Neural progenitor cell (in vitro differentiated cells): Measurements from ENCODE around the gene MVK. TPM values are rescaled to one million over a fixed set of nuclear protein-coding genes. Genes with fewer than 3 reads are reported as not detected.

ENCODE experiments used
- DNase-seq: peaks from one replicate; pipeline ENCODE4 v3.0.0-alpha.2; 2016; ENCODE audit warnings: low spot score
- H2AFZ ChIP-seq: fragments of 200-600 bp; sonication (generic); replicated peaks from 2 replicates; pipeline ENCODE4 v1.6.1; 2016; ENCODE audit warnings: antibody characterized with exemption
- H3F3A ChIP-seq: fragments of 200-600 bp; sonication (generic); 2 replicates; pipeline ENCODE4 v1.6.1; 2016; ENCODE audit warnings: antibody characterized with exemption, low read depth
- H3K27ac ChIP-seq: fragments of 200-600 bp; sonication (generic); 2 replicates; pipeline ENCODE4 v1.5.1; 2016; ENCODE audit warnings: mild to moderate bottlenecking
- H3K27me3 ChIP-seq: fragments of 200-600 bp; sonication (generic); 2 replicates; pipeline ENCODE4 v1.6.1; 2016; ENCODE audit warnings: mild to moderate bottlenecking, moderate library complexity
- H3K36me3 ChIP-seq: fragments of 200-600 bp; sonication (generic); 2 replicates; pipeline ENCODE4 v1.5.1; 2016
- H3K4me1 ChIP-seq: fragments of 200-600 bp; sonication (generic); 2 replicates; pipeline ENCODE4 v1.6.1; 2016; ENCODE audit warnings: mixed run types
- H3K4me2 ChIP-seq: fragments of 200-600 bp; sonication (generic); 2 replicates; pipeline ENCODE4 v1.6.1; 2016
- H3K4me3 ChIP-seq: fragments of 200-600 bp; sonication (generic); 2 replicates; pipeline ENCODE4 v1.5.1; 2016
- H3K79me2 ChIP-seq: fragments of 200-600 bp; sonication (generic); 2 replicates; pipeline ENCODE4 v1.6.1; 2016; ENCODE audit warnings: low read depth
- H3K9ac ChIP-seq: fragments of 200-600 bp; sonication (generic); 2 replicates; pipeline ENCODE4 v1.6.1; 2016
- H3K9me3 ChIP-seq: fragments of 200-600 bp; sonication (generic); 2 replicates; pipeline ENCODE4 v1.5.1; 2016; ENCODE audit warnings: low read depth
- H4K20me1 ChIP-seq: fragments of 200-600 bp; sonication (generic); 2 replicates; pipeline ENCODE4 v1.6.1; 2016; ENCODE audit warnings: low read depth
- H3K27ac Mint-ChIP-seq: 3 replicates; pipeline ENCODE4 v1.8.0; 2021; ENCODE audit warnings: mixed read lengths
- H3K27me3 Mint-ChIP-seq: 2 replicates; pipeline ENCODE4 v1.8.0; 2022; ENCODE audit warnings: low read depth, mild to moderate bottlenecking, inconsistent platforms, moderate library complexity, mixed read lengths; ENCODE audit not compliant: insufficient read depth
- H3K36me3 Mint-ChIP-seq: 3 replicates; pipeline ENCODE4 v1.8.0; 2021; ENCODE audit warnings: mixed read lengths
- H3K4me1 Mint-ChIP-seq: 3 replicates; pipeline ENCODE4 v1.8.0; 2021; ENCODE audit warnings: mixed read lengths
- H3K4me3 Mint-ChIP-seq: 3 replicates; pipeline ENCODE4 v1.8.0; 2021; ENCODE audit warnings: mild to moderate bottlenecking, moderate library complexity, mixed read lengths
- H3K9me3 Mint-ChIP-seq: 3 replicates; pipeline ENCODE4 v1.8.0; 2020; ENCODE audit warnings: mixed read lengths
- CTCF ChIP-seq: fragments of 200-600 bp; sonication (generic); IDR thresholded peaks from 2 replicates; pipeline ENCODE4 v1.5.1; 2017; ENCODE audit warnings: antibody characterized with exemption, mild to moderate bottlenecking
- EZH2 ChIP-seq: fragments of 200-600 bp; sonication (generic); IDR thresholded peaks from 2 replicates; pipeline ENCODE4 v1.6.1; 2017; ENCODE audit warnings: antibody characterized with exemption, mild to moderate bottlenecking, moderate library complexity
- EZH2phosphoT487 ChIP-seq: fragments of 200-600 bp; sonication (generic); IDR thresholded peaks from 2 replicates; pipeline ENCODE4 v1.6.1; 2017; ENCODE audit warnings: antibody characterized with exemption
- total RNA-seq: library from RNA; depleted of rRNA; stranded (reverse); fragments of >200 nt; gene quantifications from 2 replicates; pipeline ENCODE4 v1.2.3, GENCODE V29; 2015; ENCODE audit warnings: low replicate concordance

MVK gene
- total RNA-seq = 8.3 and 20.1 TPM in 2 replicates

DNA sequence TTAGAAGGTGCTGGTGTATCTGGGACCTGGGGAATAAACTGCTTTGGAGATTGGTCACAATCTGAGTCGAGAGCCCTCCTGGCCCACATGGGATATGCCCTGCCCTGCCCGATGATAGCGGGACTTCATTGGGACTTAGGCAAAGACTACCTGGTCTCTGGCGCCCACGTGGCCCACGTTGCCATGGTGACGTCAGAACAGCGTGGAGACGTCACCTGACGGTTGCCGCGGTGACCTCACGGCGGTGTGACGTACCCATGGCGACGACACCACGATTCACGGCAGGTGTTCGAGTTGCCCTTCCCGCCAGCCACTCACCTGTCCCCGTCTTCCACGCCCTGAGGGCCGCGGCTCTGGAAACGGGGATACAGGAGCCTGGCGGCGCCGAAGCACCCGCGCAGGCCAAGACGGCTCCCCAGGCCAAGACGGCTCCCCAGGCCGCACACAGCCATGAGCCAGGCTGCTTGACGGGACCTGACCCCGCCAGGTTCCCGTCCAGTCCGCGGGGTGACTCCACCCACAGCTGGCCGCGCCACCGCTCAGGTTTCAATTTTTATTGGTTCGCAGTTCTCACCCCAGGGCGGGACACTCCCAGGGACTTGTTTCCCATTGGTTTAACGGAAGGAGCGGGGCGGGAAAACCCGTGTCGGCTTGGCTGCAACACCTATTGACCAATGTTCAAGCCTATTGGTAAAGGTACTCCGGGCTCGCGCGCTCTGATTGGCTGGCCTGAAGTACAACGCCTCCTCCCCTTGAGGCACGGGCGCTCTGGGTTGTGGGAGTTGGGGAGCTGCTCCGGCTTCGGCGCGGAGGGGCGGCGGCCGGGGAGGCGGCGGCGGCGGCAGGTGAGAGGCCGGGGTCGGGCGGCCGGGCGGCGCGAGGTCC is at the start of gene MVK, which contains the start of gene MMAB:
Gene MVK (plus strand): TSS at position 766 of the 885 bp plus-strand sequence. CDS start 1,029 bp downstream, outside the sequence.
Gene MMAB (minus strand): TSS at position 476 of the 885 bp plus-strand sequence. CDS start 24 bp downstream, at position 452.
- peaks cover 17% of the 10 kb centered on the region for H3K36me3 Mint-ChIP-seq
- Histone ChIP-seq H3F3A (no peaks in the 10 kb centered on the region), H3K79me2 (peaks cover 25% of the 10 kb centered on the region), H3K4me3 (peak within 1 kb of the TSS; percentile 77), H3K9me3 (no peaks in the 10 kb centered on the region), H3K36me3 (no peaks in the 10 kb centered on the region), H3K4me2 (peak within 1 kb of the TSS; percentile 92), H4K20me1 (peaks cover 5% of the 10 kb centered on the region), H3K9ac (peak within 1 kb of the TSS; percentile 52), H2AFZ (peak within 1 kb of the TSS; percentile 89), H3K4me1 (peaks cover 15% of the 10 kb centered on the region), H3K27me3 (no peaks in the 10 kb centered on the region), H3K27ac (peak within 1 kb of the TSS; percentile 86)
- H3K27ac Mint-ChIP-seq = peak within 1 kb of the TSS; percentile 37
- peaks cover 28% of the 10 kb centered on the region for H3K4me1 Mint-ChIP-seq
- H3K27me3 Mint-ChIP-seq = peaks cover 4% of the 10 kb centered on the region
- TF ChIP-seq EZH2 = no peak
- no peak for TF ChIP-seq EZH2phosphoT487
- no peak for TF ChIP-seq CTCF
- peak within 1 kb of the TSS; percentile 95 for H3K4me3 Mint-ChIP-seq
- peak; percentile 100 for DNase-seq
- H3K9me3 Mint-ChIP-seq = no peaks in the 10 kb centered on the region

GRCh38 chr12:109524466-109525278 is 48.9 kb upstream of the MVK start:
- H3K4me3 ChIP-seq = peak overlapping the region; percentile 31
- H3K27me3 ChIP-seq = no peaks in the 10 kb centered on the region
- peak; percentile 93 for DNase-seq
- TF ChIP-seq EZH2 (no peak), EZH2phosphoT487 (peak; percentile 29)
- peaks cover 35% of the 10 kb centered on the region for H3F3A ChIP-seq
- peak overlapping the region; percentile 87 for H3K4me2 ChIP-seq
- H3K36me3 ChIP-seq = no peaks in the 10 kb centered on the region
- peak overlapping the region; percentile 88 for H3K27ac ChIP-seq
- H3K27me3 Mint-ChIP-seq = peaks cover 16% of the 10 kb centered on the region
- no peaks in the 10 kb centered on the region for H3K79me2 ChIP-seq
- peak overlapping the region; percentile 79 for H3K27ac Mint-ChIP-seq
- no peaks in the 10 kb centered on the region for H3K9me3 Mint-ChIP-seq
- H2AFZ ChIP-seq = no peak overlapping the region
- no peak overlapping the region for H3K9ac ChIP-seq
- peak overlapping the region; percentile 64 for H3K4me3 Mint-ChIP-seq
- H3K9me3 ChIP-seq = no peaks in the 10 kb centered on the region
- peaks cover 61% of the 10 kb centered on the region for H3K4me1 Mint-ChIP-seq
- peaks cover 48% of the 10 kb centered on the region for H3K36me3 Mint-ChIP-seq
- H4K20me1 ChIP-seq = peaks cover 20% of the 10 kb centered on the region
- peaks cover 52% of the 10 kb centered on the region for H3K4me1 ChIP-seq

- no peak for DNase-seq
- TF ChIP-seq EZH2 (no peak), CTCF (no peak), EZH2phosphoT487 (no peak)
- Histone ChIP-seq H2AFZ (no peak overlapping the region), H3K36me3 (no peaks in the 10 kb centered on the region), H3K4me1 (peaks cover 58% of the 10 kb centered on the region), H3K27ac (peak overlapping the region; percentile 88), H3K79me2 (no peaks in the 10 kb centered on the region), H3F3A (peaks cover 35% of the 10 kb centered on the region), H3K4me3 (peak overlapping the region; percentile 31), H3K4me2 (peak overlapping the region; percentile 87), H4K20me1 (peaks cover 23% of the 10 kb centered on the region), H3K27me3 (no peaks in the 10 kb centered on the region), H3K9me3 (no peaks in the 10 kb centered on the region), H3K9ac (no peak overlapping the region)
- H3K36me3 Mint-ChIP-seq = peaks cover 45% of the 10 kb centered on the region
- H3K27me3 Mint-ChIP-seq = peaks cover 16% of the 10 kb centered on the region
- peak overlapping the region; percentile 66 for H3K27ac Mint-ChIP-seq
- H3K4me3 Mint-ChIP-seq = peak overlapping the region; percentile 10
- H3K9me3 Mint-ChIP-seq = no peaks in the 10 kb centered on the region
- H3K4me1 Mint-ChIP-seq = peaks cover 66% of the 10 kb centered on the region
Observed at GRCh38 chr12:109525279-109525585, 48.4 kb upstream of the MVK start.
